Measurements from ENCODE around the gene SCMH1. TPM values are rescaled to one million over a fixed set of nuclear protein-coding genes. Genes with fewer than 3 reads are reported as not detected.
A peak's percentile ranks its signal among the peaks of the same experiment; 100 is the strongest.
"Not testable (repeated sequence)": the region's sequence is repeated elsewhere in the genome, so short reads cannot be mapped to it uniquely, and the experiment has no call there.

Gene SCMH1
- total RNA-seq, 2 donors from 2014 or later = 24.1 to 34.3 TPM

DNA sequence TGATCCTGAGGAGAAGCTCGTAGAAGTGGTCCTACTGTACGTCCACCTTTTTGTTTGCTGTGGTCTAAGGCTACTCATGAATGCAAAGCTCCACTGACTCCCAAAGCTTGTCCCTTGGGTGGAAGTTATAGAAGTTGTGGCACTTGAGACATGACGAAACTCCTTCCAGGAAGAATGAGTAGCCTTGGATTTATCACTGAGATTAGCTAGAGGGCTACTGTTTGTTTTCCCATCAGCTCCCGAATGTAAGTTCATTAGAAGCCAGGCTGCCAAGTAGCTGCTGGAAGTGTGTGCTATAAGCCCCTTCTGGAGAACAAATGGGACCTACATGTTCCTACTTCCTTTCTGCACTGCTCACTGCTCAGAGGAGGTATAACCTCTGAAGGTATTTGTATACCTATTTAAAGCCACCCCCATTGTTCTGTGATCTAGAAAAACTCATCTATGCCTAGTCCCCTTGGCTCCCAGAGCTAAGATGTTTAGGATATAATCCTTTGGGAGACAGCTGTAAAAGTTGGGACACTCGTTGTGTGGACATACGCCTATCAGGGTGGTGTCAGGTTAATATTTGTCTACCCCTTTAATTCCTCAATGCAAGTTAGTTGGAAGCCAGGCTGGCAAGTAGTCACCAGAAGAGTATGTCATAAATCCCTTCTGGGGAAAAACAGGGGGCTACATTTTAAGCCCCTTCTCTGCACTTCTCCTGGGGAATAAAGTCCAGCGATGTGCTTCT lies 72.9 kb downstream of the SCMH1 start:
- intact Hi-C loops (cut with DNase I, micrococcal nuclease) = no loop called here
- ATAC-seq (no peak), DNase-seq (no peak)

DNA sequence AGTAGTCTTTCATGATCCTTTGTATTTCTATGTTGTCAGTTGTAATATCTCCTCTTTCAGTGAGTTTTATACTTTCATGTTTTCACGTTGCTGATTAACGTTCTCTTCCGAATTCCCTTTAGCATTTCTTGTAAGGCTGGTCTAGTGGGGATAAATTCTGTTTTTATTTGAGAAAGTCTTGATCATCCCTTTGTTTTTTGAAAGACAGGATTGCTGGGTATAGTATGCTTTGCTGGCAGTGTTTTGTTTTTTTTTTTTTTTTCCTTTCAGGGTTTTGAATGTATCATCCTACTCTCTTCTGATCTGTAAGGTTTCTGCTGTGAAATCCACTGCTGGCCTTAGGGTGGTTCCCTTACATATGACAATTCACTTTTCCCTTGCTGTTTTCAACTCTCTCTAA lies 74.4 kb downstream of the SCMH1 start:
- DNase-seq (no peak), ATAC-seq (no peak)
- intact Hi-C loops (cut with DNase I, micrococcal nuclease) = no loop called here

DNA sequence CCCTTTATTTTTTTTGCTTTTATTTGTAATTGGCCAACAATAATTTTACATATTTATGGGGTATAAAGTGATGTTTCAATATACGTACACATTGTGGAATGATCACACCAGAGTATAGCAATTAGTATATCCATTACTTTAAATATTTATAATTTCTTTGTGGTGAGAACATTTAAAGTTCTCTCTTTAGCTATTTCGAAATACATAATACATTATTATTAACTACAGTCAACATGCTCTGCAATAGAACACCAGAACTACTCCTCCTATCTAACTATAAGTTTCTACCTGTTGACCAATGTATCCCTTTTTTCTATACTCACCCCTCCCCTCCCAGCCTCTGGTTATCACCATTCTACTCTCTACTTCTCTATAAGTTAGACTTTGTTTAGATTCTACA lies 77.4 kb downstream of the SCMH1 start:
- no peak for ATAC-seq
- intact Hi-C loops (cut with DNase I, micrococcal nuclease) = no loop called here
- DNase-seq = no peak

DNA sequence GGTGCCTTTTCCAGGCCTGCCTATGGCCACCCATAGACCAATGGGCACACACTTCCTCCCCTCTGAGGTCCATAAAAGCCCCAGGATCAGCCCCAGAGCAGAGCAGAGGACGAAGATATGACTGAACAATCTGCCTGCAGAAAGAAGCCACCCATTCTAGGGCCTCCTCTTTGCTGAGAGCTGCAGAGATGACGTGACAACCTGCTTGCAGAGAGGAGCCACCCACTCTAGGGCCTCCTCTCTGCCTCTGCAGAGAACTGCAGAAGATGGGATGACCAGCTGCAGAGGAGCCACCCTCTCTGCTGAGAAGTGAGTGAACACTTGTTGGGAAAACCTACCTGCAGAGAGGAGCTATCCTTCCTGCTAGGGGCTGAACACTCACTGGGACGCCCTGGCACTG lies 79.7 kb downstream of the SCMH1 start:
- intact Hi-C loops (cut with DNase I, micrococcal nuclease) = no loop called here
- DNase-seq (no peak), ATAC-seq (no peak)

DNA sequence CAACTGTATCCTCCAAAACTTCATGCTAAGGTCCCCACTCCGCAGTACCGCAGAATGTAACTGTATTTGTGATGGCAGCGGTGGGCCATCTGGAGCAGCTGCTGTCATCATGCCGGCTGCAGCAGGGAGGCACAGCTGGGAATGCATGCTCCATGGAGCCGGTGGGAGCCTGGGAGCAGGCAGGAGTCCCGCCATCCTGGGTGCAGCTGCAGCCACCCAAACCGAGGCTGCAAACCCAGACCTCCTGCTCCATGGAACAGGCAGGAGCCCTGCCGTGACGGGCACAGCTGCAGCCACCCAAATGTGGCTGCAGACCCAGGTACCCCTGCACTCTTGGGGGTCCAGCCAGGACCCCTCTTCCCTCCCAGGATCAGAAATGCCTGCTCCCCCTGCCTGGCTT lies 80.3 kb downstream of the SCMH1 start:
- intact Hi-C loops (cut with DNase I, micrococcal nuclease) = no loop called here
- DNase-seq = no peak
- no peak for ATAC-seq

DNA sequence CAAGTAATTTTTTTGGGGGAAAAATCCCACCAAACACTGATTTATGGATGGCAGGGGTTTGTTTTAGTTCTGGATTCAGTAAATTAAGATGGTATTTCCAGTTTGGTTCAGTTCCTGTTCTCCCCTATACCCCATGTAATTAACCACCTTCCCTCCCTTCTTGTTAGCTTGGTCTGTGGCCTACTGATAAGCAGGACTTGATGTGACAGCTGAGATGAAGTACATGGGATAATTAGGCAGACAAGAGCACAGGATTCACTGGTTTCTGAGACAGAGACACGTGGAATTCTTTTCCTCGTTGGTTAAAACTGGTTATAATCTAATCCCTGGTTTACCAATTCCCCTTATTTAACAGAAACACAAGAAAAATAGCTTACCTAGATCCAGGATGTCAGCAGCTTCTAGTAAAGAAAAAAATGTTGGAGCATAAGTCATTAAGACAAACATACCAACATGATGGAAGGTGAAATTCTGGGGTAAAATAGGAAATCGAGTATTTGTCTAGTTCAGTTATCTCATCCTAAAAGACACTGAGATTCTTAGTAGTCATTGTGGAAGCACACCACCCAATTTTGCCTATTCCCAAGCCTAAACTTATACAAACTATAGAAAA lies 81.5 kb downstream of the SCMH1 start:
- ATAC-seq = no peak
- intact Hi-C loops (cut with DNase I, micrococcal nuclease) = no loop called here

DNA sequence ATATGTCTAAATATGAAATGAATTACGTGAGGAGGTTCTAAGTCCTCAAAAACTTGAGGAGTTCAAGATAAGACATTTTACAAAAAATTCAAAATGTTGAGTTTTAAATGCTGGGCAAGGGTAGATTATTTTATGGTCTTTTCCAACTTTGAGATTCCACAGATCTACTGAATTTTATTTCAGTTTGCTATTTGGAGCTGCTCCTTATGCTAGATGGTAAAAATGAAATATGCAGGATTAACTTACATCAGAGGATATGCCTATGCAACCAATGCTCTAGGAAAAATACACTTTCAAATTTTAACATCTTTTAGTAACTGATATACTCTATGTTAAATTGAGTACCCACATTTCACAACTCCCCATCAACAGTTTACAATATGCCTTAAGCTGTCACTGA lies 83.1 kb downstream of the SCMH1 start:
- intact Hi-C loops (cut with DNase I, micrococcal nuclease) = no loop called here
- ATAC-seq (no peak), DNase-seq (no peak)

More for the DNA sequence above, 81.5 kb downstream of the SCMH1 start:
- DNase-seq = no peak

DNA sequence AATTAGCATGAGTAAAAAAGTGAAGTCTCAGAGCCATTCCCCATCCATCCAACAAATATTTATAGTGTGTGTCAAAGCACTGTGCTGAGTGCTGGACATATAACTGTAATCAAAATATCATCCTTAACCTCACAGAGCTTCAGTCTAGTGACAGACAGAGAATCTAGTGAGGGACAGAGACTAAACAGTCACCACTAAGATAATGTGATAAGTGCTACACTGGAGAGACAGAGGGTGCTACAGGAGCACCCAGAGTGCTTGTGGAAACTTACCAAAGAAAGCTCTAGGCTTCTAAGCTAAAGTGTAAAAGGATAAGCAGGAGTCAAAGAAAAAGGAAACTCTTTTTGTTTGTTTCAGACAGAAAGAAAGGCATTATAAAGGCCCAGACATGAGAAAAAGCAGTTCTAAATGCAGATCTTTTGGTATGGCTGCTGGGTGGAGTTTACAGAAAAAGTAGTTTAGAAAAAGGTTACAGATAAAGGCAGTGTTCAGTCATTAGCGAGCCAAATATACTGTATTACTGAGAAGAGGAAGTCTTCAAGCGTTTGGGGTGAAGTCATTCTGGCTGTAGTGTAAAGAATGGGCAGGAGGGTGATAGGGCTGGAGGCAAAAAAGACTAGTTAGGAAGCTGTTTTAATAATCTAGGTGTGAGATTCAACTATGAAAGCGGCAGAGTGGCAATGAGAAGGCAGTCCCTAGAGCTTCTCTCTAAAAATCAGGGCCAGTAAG lies 83.8 kb downstream of the SCMH1 start:
- ATAC-seq (no peak), DNase-seq (no peak)
- intact Hi-C loops (cut with DNase I, micrococcal nuclease) = no loop called here

DNA sequence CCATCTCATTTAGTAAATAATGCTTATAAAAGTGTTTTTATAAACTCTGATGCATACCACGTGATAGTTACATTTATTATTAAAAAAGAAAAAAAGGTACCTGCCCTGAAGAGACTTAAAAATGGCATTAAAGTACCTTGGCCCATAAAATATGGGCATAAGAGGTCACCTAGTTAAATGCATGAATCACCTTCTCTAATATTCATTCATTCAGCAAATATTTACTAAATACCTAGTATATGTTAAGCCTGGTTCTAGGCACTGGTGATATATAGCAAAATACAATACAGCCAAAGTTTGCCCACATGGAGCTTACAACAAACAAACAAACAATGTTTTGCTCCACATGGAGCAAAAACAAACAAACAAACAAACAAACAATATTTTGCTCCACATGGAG lies 87.0 kb downstream of the SCMH1 start:
- ATAC-seq (no peak), DNase-seq (no peak)
- intact Hi-C loops (cut with DNase I, micrococcal nuclease) = no loop called here

DNA sequence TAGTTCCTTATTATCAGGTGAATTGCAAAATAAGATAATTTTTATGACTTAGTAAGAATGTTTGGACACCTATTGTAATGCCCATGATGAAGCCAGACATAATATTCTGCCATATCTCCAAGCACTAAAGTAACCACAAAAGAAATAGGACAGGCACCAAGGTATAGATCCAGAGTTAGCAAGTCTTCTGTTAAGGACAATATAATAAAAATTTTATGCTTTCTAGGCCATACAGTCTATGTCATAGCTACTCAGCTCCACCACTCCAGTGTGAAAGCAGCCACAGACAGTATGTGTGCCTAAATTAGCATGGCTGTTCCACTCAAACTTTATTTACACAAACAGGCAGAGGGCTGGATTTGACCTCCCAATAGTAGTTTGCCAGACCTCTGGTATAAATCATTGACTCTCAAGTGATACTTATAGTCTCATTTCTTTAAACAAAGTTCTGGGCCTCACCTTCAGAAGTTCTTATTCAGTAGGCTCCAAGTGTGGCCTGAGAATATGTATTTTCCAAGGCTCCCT lies 88.3 kb downstream of the SCMH1 start:
- intact Hi-C loops (cut with DNase I, micrococcal nuclease) = no loop called here
- DNase-seq (no peak), ATAC-seq (peak; percentile 75)

DNA sequence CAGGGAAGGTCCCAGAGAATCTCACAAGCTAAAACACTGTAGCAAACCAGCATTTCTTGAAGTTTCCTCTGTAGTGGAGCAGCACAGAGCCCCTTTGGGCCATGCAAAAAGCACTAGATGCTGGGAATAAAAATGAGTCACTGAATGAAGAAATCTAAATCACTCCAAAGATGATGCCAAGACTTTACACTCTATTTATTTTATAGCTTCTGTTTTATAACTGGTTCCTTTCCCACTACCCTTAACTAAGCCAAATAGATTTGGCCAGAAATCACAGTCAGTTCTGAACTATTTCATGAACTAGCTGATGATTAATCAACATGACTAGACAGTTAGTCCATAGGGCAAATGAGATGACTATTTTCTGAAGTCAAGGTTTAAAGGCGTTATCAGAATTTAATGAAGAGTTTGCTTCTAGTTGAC lies 89.5 kb downstream of the SCMH1 start:
- intact Hi-C loops (cut with DNase I, micrococcal nuclease) = no loop called here
- no peak for DNase-seq
- ATAC-seq = peak; percentile 57

DNA sequence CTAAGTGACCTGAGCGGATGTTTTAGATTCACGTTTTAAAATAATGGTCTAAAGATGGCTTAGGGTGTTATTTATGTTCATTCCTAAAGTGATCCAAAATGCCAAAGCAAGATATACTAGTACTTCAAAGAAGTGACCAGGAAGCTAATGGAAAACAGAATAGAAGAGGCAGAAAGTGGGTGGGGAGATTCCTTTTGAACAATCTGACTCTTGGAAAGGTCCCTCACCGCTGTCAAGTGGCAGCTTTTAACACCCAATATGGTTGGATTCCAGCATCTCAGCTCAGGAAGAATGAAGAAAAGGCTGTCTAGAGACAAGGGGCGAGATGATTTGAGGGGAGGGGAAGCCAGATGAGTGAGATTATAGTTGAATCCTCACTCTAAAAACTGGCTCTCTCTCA lies 90.3 kb downstream of the SCMH1 start:
- no peak for ATAC-seq

DNA sequence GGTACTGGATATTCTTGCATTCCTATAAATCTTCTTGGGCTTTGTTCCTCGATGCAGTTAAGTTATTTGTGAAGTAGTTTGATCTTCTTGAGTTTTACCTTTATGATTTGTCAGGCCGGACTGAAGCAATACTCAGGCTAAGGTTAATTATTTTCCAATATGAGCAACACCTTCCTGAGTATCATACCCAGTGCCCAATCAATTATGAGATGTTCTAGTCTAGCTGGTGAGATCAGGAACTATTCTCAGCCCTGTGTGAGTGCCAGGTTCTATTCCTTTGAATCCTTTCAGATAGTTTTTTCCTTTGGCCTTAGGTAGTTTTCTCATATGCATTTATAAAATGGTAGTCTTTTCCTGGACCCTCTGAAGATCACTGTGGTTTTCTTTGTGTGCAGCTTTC lies 92.5 kb downstream of the SCMH1 start:
- ATAC-seq (peak; percentile 82), DNase-seq (no peak)
- intact Hi-C loops (cut with DNase I, micrococcal nuclease) = no loop called here

More for the DNA sequence above, 90.3 kb downstream of the SCMH1 start:
- intact Hi-C loops (cut with DNase I, micrococcal nuclease) = no loop called here
- no peak for DNase-seq

DNA sequence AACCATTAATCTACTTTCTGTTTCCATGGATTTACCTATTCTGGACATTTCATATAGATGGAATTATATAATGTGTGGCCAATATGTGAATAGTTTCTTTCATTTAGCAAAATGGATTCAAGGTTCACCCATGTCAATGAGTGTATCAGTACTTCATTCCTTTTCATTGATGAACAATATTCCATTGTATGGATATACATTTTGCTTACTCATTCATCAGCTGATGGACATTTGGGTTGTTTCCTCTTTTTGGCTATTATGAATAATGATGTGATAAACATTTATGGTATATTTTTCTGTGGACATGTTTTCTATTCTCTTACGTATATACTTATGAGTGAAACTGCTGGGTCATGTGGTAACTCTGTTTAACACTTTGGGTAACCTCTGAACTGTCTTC lies 97.8 kb downstream of the SCMH1 start:
- DNase-seq (no peak), ATAC-seq (no peak)
- intact Hi-C loops (cut with DNase I, micrococcal nuclease) = no loop called here

DNA sequence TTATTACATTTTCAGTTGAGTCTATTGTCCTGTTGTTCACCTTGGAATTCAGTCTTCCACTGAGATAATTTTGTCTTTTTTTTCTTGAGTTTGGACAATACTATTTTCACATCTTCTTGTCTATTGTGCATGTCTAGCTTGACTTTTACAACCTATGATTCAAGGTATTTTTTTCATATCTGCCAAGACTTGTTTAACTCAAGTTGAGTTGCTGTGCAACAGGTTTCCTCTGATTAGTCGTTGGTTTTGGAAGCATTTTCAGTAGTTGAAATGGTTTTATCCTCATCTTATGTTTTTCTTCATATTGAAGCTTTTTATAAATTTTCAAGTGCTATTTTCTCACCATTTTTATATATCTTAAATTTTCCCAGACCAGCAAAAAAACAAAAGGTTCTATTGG lies 103.6 kb downstream of the SCMH1 start:
- no peak for ATAC-seq
- DNase-seq = no peak
- intact Hi-C loops (cut with DNase I, micrococcal nuclease) = no loop called here

DNA sequence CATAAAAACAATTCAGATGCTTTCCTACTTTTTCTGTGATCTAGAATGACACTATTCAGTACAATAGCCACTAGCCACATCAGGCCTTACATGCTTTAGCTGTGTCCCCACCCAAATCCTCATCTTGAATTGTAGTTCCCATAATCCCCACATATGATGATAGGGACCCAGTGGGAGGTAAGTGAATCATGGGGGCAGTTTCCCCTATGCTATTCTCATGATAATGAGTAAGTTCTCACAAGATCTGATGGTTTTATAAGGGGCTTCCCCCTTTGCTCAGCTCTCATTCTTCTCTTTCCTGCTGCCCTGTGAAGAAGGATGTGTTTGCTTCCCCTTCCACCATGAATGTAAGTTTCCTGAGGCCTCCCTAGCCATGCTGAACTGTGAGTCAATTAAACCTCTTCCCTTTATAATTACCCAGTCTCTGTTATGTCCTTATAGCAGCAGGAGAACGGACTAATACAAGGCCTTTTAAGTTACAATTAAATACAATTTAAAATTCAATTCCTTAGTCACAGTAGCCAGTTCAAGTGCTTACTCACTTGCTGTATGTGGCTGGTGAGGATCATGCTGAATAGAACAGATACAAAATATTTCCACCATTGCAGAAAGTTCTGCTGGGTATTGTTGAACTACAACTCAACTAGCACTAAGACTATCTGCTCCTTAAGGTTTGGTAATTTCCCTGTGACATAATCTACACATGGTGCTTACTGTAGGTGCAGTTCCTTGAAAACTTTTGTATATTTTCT lies 106.7 kb downstream of the SCMH1 start:
- intact Hi-C loops (cut with DNase I, micrococcal nuclease) = no loop called here
- DNase-seq = no peak
- no peak for ATAC-seq

DNA sequence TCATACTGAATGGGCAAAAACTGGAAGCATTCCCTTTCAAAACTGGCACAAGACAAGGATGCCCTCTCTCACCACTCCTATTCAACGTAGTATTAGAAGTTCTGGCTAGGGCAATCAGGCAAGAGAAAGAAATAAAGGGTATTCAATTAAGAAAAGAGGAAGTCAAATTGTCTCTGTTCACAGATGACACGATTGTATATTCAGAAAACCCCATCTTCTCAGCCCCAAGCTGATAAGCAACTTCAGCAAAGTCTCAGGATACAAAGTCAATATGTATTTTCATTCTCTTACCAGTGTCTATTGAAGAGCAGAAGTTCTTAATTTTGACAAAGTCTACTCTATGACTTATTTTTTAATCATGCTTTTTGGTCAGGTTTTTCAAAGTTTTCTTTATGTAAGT lies 107.8 kb downstream of the SCMH1 start:
- ATAC-seq; DNase-seq; intact Hi-C loops (cut with DNase I, micrococcal nuclease): not testable (repeated sequence)

DNA sequence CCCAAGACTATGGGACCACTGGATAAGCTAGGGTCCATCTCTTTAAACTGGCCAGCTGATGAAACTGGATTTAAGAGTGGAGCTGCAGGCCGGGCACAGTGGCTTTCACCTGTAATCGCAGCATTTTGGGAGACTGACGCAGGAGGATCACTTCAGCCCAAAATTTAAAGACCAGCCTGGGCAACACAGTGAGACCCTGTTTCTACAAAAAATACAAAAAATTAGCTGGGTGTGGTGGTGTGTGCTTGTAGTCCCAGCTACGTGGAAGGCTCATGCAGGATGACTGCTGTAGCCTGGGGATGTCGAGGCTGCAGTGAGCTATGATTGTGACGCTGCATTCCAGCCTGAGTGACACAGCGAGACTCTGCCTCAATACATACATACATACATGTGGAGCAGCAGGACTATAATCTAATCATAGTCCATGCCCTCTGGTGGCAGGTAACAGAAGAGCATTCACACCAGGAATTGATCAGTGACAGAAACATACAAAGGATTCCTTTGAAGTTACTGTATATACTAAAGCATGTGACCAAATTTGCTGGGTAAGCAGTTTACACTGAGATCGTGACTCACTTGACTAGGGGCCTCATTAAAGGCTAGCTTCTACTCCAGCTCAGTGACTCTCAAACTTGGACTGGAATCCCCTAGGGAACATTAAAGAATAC lies 119.1 kb downstream of the SCMH1 start:
- intact Hi-C loops (cut with DNase I, micrococcal nuclease) = no loop called here
- DNase-seq (peak; percentile 26 to 41), ATAC-seq (peak; percentile 93)

DNA sequence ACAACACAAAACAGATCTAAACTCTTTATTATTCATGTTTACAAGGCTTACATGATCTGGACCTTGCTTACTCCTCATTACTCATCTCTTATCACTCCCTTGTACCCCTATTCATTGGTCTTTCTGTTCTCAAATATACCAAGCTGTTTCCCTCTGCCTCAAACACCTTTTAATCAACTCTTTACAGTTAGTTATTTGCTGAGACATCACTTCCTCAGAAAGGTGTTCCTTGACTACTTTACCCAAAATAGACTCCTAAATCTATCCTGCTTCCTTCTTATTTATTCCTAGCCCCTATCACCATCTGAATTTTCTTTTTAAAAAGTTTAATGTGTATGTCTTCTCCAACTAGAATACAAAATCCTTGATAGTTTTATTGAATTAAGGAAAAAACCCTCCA lies 120.0 kb downstream of the SCMH1 start:
- intact Hi-C loops (cut with DNase I, micrococcal nuclease) = no loop called here
- no peak for DNase-seq
- no peak for ATAC-seq
